Activated CD8-positive, alpha-beta memory T cell treated with anti-CD3 and anti-CD28 coated beads for 1 hour (primary cell): Measurements from ENCODE around the gene DOC2A.
"Not testable (repeated sequence)": the region's sequence is repeated elsewhere in the genome, so short reads cannot be mapped to it uniquely, and the experiment has no call there.

Experiments
- DNase-seq, 2 donors: peaks; one replicate each; pipeline ENCODE4 v3.0.0-alpha.2; 2020; ENCODE audit warnings: low read depth in 1 of 2; ENCODE audit errors: extremely low read depth in 1 of 2

Gene DOC2A

DNA sequence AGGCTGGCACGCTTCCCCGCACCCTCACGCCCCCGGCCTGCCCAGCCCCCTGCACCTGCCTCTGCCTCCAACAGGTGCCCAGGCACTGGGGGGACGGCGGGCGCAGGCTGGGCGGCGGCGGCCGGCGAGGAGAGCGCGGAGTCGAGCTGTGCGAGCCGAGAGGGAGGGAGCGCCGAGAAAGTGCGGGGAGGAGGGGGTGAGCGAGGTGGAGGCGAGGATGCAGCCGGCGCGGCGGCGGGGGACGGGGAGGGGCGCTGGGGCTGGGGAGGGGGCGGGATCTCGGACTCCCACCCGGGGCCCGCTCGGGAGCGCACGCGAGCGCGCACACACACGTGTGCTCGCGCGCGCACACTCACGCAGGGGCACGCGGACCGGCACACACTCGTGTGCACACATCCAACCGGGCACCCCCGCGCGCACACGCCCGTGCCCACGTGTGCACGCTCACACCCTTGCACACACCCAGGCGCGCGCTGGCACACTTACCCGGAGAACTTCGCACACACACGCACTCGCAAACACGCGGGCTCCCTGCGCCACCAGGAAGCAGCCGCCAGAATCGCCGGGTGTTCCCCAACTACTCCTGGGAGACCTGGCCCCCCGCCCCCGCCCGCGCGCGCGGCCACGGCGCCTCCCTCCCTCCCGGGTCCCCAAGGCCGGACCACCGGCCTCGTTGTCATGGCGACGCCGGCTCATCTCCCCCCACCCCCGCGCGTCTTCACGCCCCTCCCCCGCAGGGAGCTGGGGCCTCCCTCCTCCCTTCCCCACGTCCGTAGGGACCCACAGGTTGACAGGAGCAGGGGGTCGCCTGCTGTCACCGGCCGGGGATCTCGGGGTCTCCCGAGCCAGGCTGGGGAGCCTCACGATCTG is at the start of gene DOC2A:
DOC2A (minus strand) TSS at position 184 of the 870 bp plus-strand sequence. CDS start 805 bp downstream, outside the sequence.
- no peak for DNase-seq

DNA sequence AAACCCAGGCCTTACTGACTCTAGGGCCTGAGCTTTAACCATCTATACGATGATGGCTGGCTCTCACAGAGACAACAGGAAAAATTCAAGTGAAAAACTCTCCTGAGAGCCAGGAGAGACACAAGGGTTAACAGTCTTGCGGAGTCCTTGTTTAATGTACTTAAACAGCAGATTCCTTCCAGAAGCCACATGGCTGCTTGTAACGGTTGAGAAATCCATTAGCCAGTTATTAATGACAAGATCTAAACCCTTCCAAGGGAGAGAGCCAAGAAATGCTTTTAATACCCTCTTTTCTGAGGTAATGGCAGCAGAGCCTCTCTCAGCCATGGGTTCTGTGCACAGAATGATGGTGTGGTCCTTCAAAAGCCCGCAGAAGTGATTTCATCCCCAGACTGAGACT is 49.5 kb upstream of the DOC2A start:
- DNase-seq = no peak

DNA sequence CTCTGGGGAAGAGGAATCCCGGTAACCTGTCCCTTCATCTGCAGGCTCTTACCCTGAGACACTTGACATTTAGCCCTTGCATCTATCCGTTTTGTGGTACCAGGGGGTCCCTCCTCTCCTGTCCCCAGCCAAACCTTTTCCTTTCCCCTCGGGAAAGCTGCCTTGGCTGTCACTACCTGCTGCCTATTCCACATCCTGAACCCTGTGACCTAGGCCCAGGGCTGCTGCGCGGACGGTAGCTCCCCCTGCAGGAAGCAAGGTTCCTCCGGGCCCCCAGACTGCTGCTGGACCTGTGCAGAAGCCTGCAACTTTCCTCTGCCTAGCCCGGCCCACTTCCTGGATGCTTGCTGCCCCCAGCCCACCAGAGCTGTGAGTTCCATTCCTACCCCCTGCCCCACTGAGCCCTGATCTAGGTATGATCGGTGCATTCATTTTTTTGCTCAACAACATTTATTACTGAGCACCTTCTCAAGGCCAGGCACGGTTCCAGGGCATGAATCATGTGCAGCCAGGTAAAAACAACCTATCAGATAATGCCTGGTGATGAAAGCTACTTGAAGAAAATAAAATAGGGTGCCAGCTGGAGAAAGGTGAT is 44.2 kb upstream of the DOC2A start:
- DNase-seq = no peak

- no peak for DNase-seq
These were observed 43.6 kb upstream of the DOC2A start for GRCh38 chr16:30054451-30054850.

GRCh38 chr16:30053376-30054015 is 42.7 kb upstream of the DOC2A start:
- no peak for DNase-seq

- peak; percentile 80 to 87 for DNase-seq
These were observed 42.0 kb upstream of the DOC2A start for GRCh38 chr16:30052671-30053372.

GRCh38 chr16:30051518-30051917 is 40.7 kb upstream of the DOC2A start:
- no peak for DNase-seq

- DNase-seq = no peak
These were observed 39.0 kb upstream of the DOC2A start for GRCh38 chr16:30049871-30050270.

GRCh38 chr16:30046588-30046987 is 35.8 kb upstream of the DOC2A start:
- DNase-seq = no peak

DNA sequence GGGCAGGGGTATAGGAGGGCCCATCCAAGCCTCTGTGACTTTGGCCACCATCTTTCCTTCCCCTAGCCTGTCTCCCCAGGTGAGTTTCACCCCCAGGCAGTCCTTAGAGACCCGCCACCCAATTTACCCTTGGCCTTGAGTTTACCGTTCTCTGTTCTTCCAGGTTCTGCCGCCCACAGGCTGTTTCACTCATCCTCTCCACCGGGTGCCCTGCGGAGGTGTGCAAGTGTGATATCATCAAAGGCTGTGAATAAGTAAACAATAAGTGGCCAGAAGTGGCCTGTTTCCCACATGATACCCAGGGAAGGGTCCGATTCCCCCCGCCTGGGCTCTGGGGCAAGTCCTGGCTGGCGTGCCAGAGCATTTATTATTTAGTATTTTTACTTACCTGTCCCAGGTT is 35.4 kb upstream of the DOC2A start:
- DNase-seq = no peak

GRCh38 chr16:30041841-30042240 is 31.0 kb upstream of the DOC2A start:
- DNase-seq = no peak

GRCh38 chr16:30040690-30041089 is 29.9 kb upstream of the DOC2A start:
- DNase-seq = not testable (repeated sequence)

- DNase-seq = no peak
These were observed 29.4 kb upstream of the DOC2A start for GRCh38 chr16:30040221-30040620.

GRCh38 chr16:30033270-30033669 is 22.4 kb upstream of the DOC2A start:
- DNase-seq = no peak

GRCh38 chr16:30032083-30032819 is 21.4 kb upstream of the DOC2A start:
- no peak for DNase-seq

- DNase-seq = no peak
These were observed 20.7 kb upstream of the DOC2A start for GRCh38 chr16:30031477-30031918.

GRCh38 chr16:30030841-30031413 is 20.1 kb upstream of the DOC2A start, which contains the start of gene TLCD3B:
TLCD3B (minus strand) TSS chr16:30031271; CDS start chr16:30030527, 744 bp downstream.
- DNase-seq = no peak

GRCh38 chr16:30030011-30030685 is 19.3 kb upstream of the DOC2A start:
- no peak for DNase-seq

- DNase-seq = no peak
These were observed 17.7 kb upstream of the DOC2A start for GRCh38 chr16:30028438-30029076.
